ENCODE results near the gene PSMD2. TPM values are rescaled to one million over a fixed set of nuclear protein-coding genes. Genes with fewer than 3 reads are reported as not detected.

PSMD2 gene
- total and polyA plus RNA-seq, 2 of the 8 experiments (the other 6 are each of a cell fraction or from before 2014, with no cell fraction given) = 350 to 363 TPM

- no peak for TF ChIP-seq EGR1 (IDR thresholded peaks at IDR 0.05; ENCODE audit: borderline replicate concordance, low read depth, low read length)
- TF ChIP-seq PHF8 (conservative IDR thresholded peaks at IDR 0.05; ENCODE audit: low read depth, low read length) = no peak
- no peak for TF ChIP-seq CBX8 (IDR thresholded peaks at IDR 0.05; ENCODE audit: borderline replicate concordance, low read depth, low read length)
- no peak for TF ChIP-seq RBBP5 (IDR thresholded peaks at IDR 0.05; ENCODE audit: borderline replicate concordance, low read depth, low read length)
These were observed 26.8 kb upstream of the PSMD2 start (continued) for GRCh38 chr3:184272269-184272668.

Measured in H1 (cell line).